ENCODE data around the gene C1QB.
A peak's percentile ranks its signal among the peaks of the same experiment; 100 is the strongest.
"Not testable (repeated sequence)": the region's sequence is repeated elsewhere in the genome, so short reads cannot be mapped to it uniquely, and the experiment has no call there.

Gene C1QB

GRCh38 chr1:22702296-22703085 is 49.5 kb downstream of the C1QB start:
- DNase-seq, result no peak

GRCh38 chr1:22704440-22705067 is 51.5 kb downstream of the C1QB start:
- peak; percentile 64 for DNase-seq

- DNase-seq, result no peak
These were observed 52.5 kb downstream of the C1QB start for GRCh38 chr1:22705586-22705985.

- DNase-seq, result not testable (repeated sequence)
These were observed 53.1 kb downstream of the C1QB start for GRCh38 chr1:22706100-22706499.

- DNase-seq, result no peak
These were observed 55.7 kb downstream of the C1QB start for GRCh38 chr1:22708777-22709176.

- no peak for DNase-seq
These were observed 56.2 kb downstream of the C1QB start for GRCh38 chr1:22709227-22709626.

GRCh38 chr1:22709891-22710700 is 57.1 kb downstream of the C1QB start:
- peak; percentile 18 for DNase-seq

- DNase-seq, result peak; percentile 8
These were observed 57.6 kb downstream of the C1QB start, which contains the start of gene EPHB2 for GRCh38 chr1:22710701-22711049. Gene EPHB2, plus strand, starts transcription at chr1:22710839. Its CDS starts 144 bp downstream, at chr1:22710983.

GRCh38 chr1:22711071-22711470 is 58.0 kb downstream of the C1QB start:
- no peak for DNase-seq

Data from activated CD4-positive, alpha-beta T cell treated with anti-CD3 and anti-CD28 coated beads, Interleukin-2, amount 50 U/mL, for 1 hour (primary cell).